NCI-H345 treated with DMSO at 0.1 percent for 48 hours (cell line): ENCODE measurements around the gene GSE1.

Experiments
- DNase-seq: peaks from one replicate; lab custom pipeline; 2025; ENCODE audit not compliant: unreplicated experiment; lab: John Stamatoyannopoulos, UW

GSE1 gene

GRCh38 chr16:85718153-85718477, 105.0 kb downstream of the GSE1 start:
- DNase-seq = no peak

GRCh38 chr16:85718682-85719081, 105.6 kb downstream of the GSE1 start:
- peak; percentile 55 for DNase-seq

DNA sequence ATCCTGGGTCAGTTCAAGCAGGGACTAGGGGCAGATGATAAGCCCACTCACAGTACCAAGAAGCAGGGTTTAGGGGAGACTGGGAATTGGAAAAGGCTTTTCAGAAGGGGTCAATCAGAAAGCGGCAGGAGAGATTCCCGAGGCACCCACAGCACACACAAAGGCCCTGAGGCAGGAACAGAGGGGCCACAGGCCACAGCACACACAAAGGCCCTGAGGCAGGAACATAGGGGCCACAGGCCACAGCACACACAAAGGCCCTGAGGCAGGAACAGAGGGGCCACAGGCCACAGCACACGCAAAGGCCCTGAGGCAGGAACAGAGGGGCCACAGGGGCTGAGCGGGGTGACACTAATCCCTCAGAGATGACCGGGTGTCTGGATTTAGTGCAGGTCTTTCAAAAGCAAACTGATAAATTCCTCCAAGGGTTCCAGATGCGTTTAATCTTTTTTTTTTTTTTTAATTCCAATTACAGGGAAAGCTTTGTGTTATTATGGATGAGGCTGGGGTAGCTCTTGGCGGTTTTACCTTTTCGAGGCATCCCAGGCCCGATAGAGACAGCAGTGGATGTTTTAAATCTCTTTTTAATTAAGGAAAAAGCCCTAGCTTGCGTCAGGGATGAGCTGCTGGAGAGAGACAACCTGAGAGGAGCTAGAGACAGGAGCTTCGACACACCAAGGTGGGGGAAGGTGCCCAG, 106.6 kb downstream of the GSE1 start:
- DNase-seq = no peak

- DNase-seq = no peak
Observed at GRCh38 chr16:85720302-85720637, 107.1 kb downstream of the GSE1 start.

- DNase-seq = no peak
Observed at GRCh38 chr16:85722128-85722893, 109.2 kb downstream of the GSE1 start.

DNA sequence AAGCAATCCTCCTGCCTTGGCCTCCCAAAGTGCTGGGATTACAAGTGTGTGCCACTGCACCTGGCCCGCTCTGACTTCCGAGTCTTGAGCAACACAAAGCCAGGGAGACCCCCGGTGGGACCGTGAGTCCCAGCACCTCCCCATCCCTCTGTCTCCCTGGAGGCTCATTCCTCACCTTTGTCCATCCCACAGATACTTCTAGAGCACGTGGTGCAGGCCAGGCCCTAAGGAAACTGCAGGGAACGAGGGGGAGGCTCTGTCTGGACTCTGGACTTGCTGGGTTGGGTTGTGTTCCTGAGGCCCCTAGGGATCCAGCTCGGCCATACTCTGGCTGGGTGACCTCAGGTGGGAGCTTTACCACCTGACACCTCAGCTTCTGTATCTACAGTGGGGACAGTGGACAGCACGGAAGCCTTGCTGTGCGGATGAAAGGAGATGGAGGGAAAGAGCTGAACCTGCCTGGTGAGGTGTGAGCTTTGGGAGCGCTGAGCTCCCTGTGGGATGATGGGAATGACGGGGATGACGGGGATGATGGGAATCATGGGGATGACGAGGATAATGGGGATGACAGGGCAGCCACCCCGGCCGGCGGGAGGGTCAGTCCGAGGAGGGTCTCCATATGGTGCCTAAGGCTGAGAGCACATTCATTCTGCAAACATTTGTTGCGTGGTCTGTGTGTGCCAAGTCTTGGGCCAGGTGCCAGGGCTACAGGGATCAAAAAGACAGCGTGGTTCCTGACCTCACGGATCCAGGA, 111.2 kb downstream of the GSE1 start:
- DNase-seq = no peak

- DNase-seq = no peak
Observed at GRCh38 chr16:85724936-85725335, 111.8 kb downstream of the GSE1 start.
